IMR-90 (cell line): Measurements from ENCODE around the gene LOC101059915.

Experiments
- ATAC-seq: fragments of 200-7000 bp; cut with Tn5 transposase; 2 replicates; pipeline ENCODE4 v1.9.1; 2020; ENCODE audit warnings: low read depth, mild to moderate bottlenecking, moderate library complexity
- BruUV-seq: library from RNA; stranded (reverse); fragments of 400-500 nt; replicated peaks from 2 replicates; lab custom pipeline; 2021; lab: Mats Ljungman, UMichigan
- CTCF ChIA-PET: fragments of 300-600 bp; formaldehyde crosslinking; extraction: SDS; loops from one replicate; lab custom pipeline; 2021; ENCODE audit warnings: antibody characterized with exemption; lab: Yijun Ruan, JAX
- POLR2A ChIA-PET: fragments of 300-600 bp; sonication (Branson Sonifier 250); formaldehyde crosslinking; loops from one replicate; lab custom pipeline; 2022; ENCODE audit warnings: antibody characterized with exemption; ENCODE audit not compliant: unreplicated experiment; lab: Charles Lee
- DNase-seq: peaks from one replicate; pipeline ENCODE4 v3.0.0; 2013
- H2AFZ ChIP-seq: replicated peaks from 2 replicates; pipeline ENCODE3; 2013; ENCODE audit warnings: low read length, mild to moderate bottlenecking; ENCODE audit not compliant: poor library complexity
- H2AK5ac ChIP-seq: 2 replicates; pipeline ENCODE4 v1.6.1; 2013; ENCODE audit warnings: low read depth, low read length, inconsistent platforms
- H2AK9ac ChIP-seq: replicated peaks from 2 replicates; pipeline ENCODE3; 2013; ENCODE audit warnings: mild to moderate bottlenecking, low read depth, low read length, moderate library complexity; ENCODE audit not compliant: poor library complexity
- H2BK120ac ChIP-seq: 2 replicates; pipeline ENCODE4 v1.6.1; 2013; ENCODE audit warnings: low read depth, low read length, inconsistent platforms
- H2BK15ac ChIP-seq: 3 replicates; pipeline ENCODE4 v1.6.1; 2013; ENCODE audit warnings: low read depth, low read length, inconsistent platforms
- H2BK20ac ChIP-seq: 2 replicates; pipeline ENCODE4 v1.6.1; 2013; ENCODE audit warnings: low read depth, mild to moderate bottlenecking, inconsistent platforms, low read length, moderate library complexity
- H2BK5ac ChIP-seq: 2 replicates; pipeline ENCODE4 v1.6.1; 2013; ENCODE audit warnings: mild to moderate bottlenecking, low read depth, low read length, inconsistent platforms; ENCODE audit not compliant: poor library complexity, severe bottlenecking
- H3K14ac ChIP-seq: replicated peaks from 2 replicates; pipeline ENCODE4 v1.6.1; 2013; ENCODE audit warnings: low read depth, low read length, inconsistent platforms
- H3K18ac ChIP-seq: 2 replicates; pipeline ENCODE4 v1.6.1; 2013; ENCODE audit warnings: low read depth, low read length, control low read depth
- H3K23ac ChIP-seq: 2 replicates; pipeline ENCODE4 v1.6.1; 2013; ENCODE audit warnings: low read depth, low read length, inconsistent platforms
- H3K27ac ChIP-seq: 2 replicates; pipeline ENCODE4 v1.5.1; 2013; ENCODE audit warnings: mild to moderate bottlenecking, control low read depth, low read length; ENCODE audit not compliant: insufficient read depth
- H3K27me3 ChIP-seq: 2 replicates; pipeline ENCODE4 v1.6.1; 2013; ENCODE audit warnings: low read length; ENCODE audit not compliant: control insufficient read depth, insufficient read depth
- H3K36me3 ChIP-seq: 2 replicates; pipeline ENCODE4 v1.6.1; 2013; ENCODE audit warnings: low read length, mixed read lengths; ENCODE audit not compliant: control insufficient read depth, insufficient read depth
- H3K4ac ChIP-seq: 2 replicates; pipeline ENCODE4 v1.6.1; 2013; ENCODE audit warnings: low read depth, low read length, inconsistent platforms
- H3K4me1 ChIP-seq: 2 replicates; pipeline ENCODE4 v1.6.1; 2013; ENCODE audit warnings: low read length, mixed read lengths; ENCODE audit not compliant: control insufficient read depth, insufficient read depth
- H3K4me2 ChIP-seq: 2 replicates; pipeline ENCODE4 v1.6.1; 2013; ENCODE audit warnings: low read depth, mild to moderate bottlenecking, control low read depth, low read length, moderate library complexity
- H3K4me3 ChIP-seq: 2 replicates; pipeline ENCODE4 v1.5.1; 2013; ENCODE audit warnings: low read depth, mild to moderate bottlenecking, control low read depth, low read length, moderate library complexity; ENCODE audit not compliant: insufficient read depth
- H3K56ac ChIP-seq: 2 replicates; pipeline ENCODE4 v1.6.1; 2013; ENCODE audit warnings: low read length, inconsistent platforms; ENCODE audit not compliant: insufficient read depth; ENCODE audit errors: extremely low read depth
- H3K79me1 ChIP-seq, 2 experiments: 2 replicates each; pipeline ENCODE4 v1.6.1; 2013; ENCODE audit warnings: low read length in 2 of 2, inconsistent platforms in 1 of 2, low read depth in 1 of 2
- H3K9ac ChIP-seq: 2 replicates; pipeline ENCODE4 v1.6.1; 2013; ENCODE audit warnings: low read depth, low read length, control low read depth
- H3K9me1 ChIP-seq: 2 replicates; pipeline ENCODE4 v1.6.1; 2013; ENCODE audit warnings: low read length, inconsistent platforms; ENCODE audit not compliant: insufficient read depth
- H3K9me3 ChIP-seq: 2 replicates; pipeline ENCODE4 v1.6.1; 2013; ENCODE audit warnings: low read length; ENCODE audit not compliant: control insufficient read depth, insufficient read depth
- H4K20me1 ChIP-seq: 2 replicates; pipeline ENCODE4 v1.6.1; 2013; ENCODE audit warnings: low read length, inconsistent platforms; ENCODE audit not compliant: insufficient read depth
- H4K5ac ChIP-seq: 2 replicates; pipeline ENCODE4 v1.6.1; 2013; ENCODE audit warnings: mild to moderate bottlenecking, low read depth, low read length, control low read depth
- H4K8ac ChIP-seq, 2 experiments: 2 replicates each; pipeline ENCODE4 v1.6.1; 2013; ENCODE audit warnings: low read depth in 2 of 2, low read length in 2 of 2, control low read depth in 1 of 2, inconsistent platforms in 1 of 2
- H4K91ac ChIP-seq: 2 replicates; pipeline ENCODE4 v1.6.1; 2013; ENCODE audit warnings: low read depth, low read length, inconsistent platforms; ENCODE audit not compliant: insufficient read depth
- BHLHE40 ChIP-seq: fragments of 150-350 bp; IDR thresholded peaks from 2 replicates; pipeline ENCODE4 v1.6.1; 2016; ENCODE audit warnings: mild to moderate bottlenecking, low read depth, low read length
- CEBPB ChIP-seq: IDR thresholded peaks from 2 replicates; pipeline ENCODE4 v1.6.1; 2012; ENCODE audit warnings: low read depth, low read length, improper control_type of control experiment
- CHD1 ChIP-seq: IDR thresholded peaks from 2 replicates; pipeline ENCODE4 v1.6.1; 2012; ENCODE audit warnings: low read depth, low read length, improper control_type of control experiment
- ELK1 ChIP-seq: fragments of 150-350 bp; IDR thresholded peaks from 2 replicates; pipeline ENCODE4 v1.6.1; 2016; ENCODE audit warnings: low read depth, mild to moderate bottlenecking, low read length, moderate library complexity, borderline replicate concordance
- FOS ChIP-seq: fragments of 150-350 bp; IDR thresholded peaks from 2 replicates; pipeline ENCODE4 v1.6.1; 2016; ENCODE audit warnings: low read depth, low read length
- MAFK ChIP-seq: IDR thresholded peaks from 2 replicates; pipeline ENCODE4 v1.6.1; 2012; ENCODE audit warnings: low read depth, low read length, improper control_type of control experiment
- MAZ ChIP-seq: IDR thresholded peaks from 2 replicates; pipeline ENCODE4 v1.6.1; 2012; ENCODE audit warnings: low read depth, mild to moderate bottlenecking, low read length, improper control_type of control experiment, moderate library complexity, borderline replicate concordance
- MXI1 ChIP-seq: IDR thresholded peaks from 2 replicates; pipeline ENCODE4 v1.6.1; 2012; ENCODE audit warnings: low read depth, mild to moderate bottlenecking, low read length, moderate library complexity, borderline replicate concordance
- NFE2L2 ChIP-seq: fragments of 150-350 bp; IDR thresholded peaks from 2 replicates; pipeline ENCODE4 v1.6.1; 2016; ENCODE audit warnings: low read depth, mild to moderate bottlenecking, low read length
- POLR2A ChIP-seq: IDR thresholded peaks from 2 replicates; pipeline ENCODE4 v1.6.1; 2012; ENCODE audit warnings: mild to moderate bottlenecking, low read depth, low read length
- RAD21 ChIP-seq: IDR thresholded peaks from 2 replicates; pipeline ENCODE4 v1.6.1; 2012; ENCODE audit warnings: low read length, improper control_type of control experiment
- RCOR1 ChIP-seq: IDR thresholded peaks from 2 replicates; pipeline ENCODE4 v1.6.1; 2012; ENCODE audit warnings: mild to moderate bottlenecking, low read length, improper control_type of control experiment; ENCODE audit not compliant: insufficient replicate concordance
- RFX5 ChIP-seq: IDR thresholded peaks from 2 replicates; pipeline ENCODE4 v1.8.0; 2012; ENCODE audit warnings: low read depth, mild to moderate bottlenecking, low read length, moderate library complexity
- SMC3 ChIP-seq: fragments of 150-350 bp; IDR thresholded peaks from 2 replicates; pipeline ENCODE4 v1.6.1; 2016; ENCODE audit warnings: low read depth, mild to moderate bottlenecking, antibody characterized with exemption, low read length, moderate library complexity
- WGBS, 2 experiments: methylation state at CpG; one replicate each; pipeline versions ENCODE4 v1.1.5 to v1.1.7; 2013; ENCODE audit warnings: missing lambda C conversion rate in 2 of 2; ENCODE audit not compliant: insufficient read length in 1 of 2; ENCODE audit errors: extremely low coverage in 2 of 2; 5-methylcytosine and 5-hydroxymethylcytosine counted together
- dilution Hi-C: fragments of 300-500 bp; cut with HindIII; formaldehyde crosslinking; loops from one replicate; pipeline ENCODE4 v1.14.3; 2018; ENCODE audit warnings: low sequenced_read_pairs; ENCODE audit not compliant: unreplicated experiment
- in situ Hi-C: fragments of 300-500 bp; cut with MboI; formaldehyde crosslinking; loops from 3 replicates; pipeline ENCODE4 v1.14.3; 2019; ENCODE audit warnings: low sequenced_read_pairs, inconsistent platforms, mixed read lengths
- intact Hi-C: fragments of 100-400 bp; cut with micrococcal nuclease; formaldehyde crosslinking; loops from 2 replicates; pipeline ENCODE4 v1.10.0; 2022
- TF ChIP-seq, protein P1 (sequence below): fragments of 150-350 bp; IDR thresholded peaks from 2 replicates; pipeline ENCODE4 v1.6.1; 2017; ENCODE audit warnings: mild to moderate bottlenecking, antibody characterized with exemption, low read length, low read depth
- TF ChIP-seq, protein P2 (sequence below): conservative IDR thresholded peaks from 2 replicates; pipeline ENCODE4 v1.5.1; 2012; ENCODE audit warnings: mild to moderate bottlenecking, low read depth, low read length, improper control_type of control experiment

Gene LOC101059915

DNA sequence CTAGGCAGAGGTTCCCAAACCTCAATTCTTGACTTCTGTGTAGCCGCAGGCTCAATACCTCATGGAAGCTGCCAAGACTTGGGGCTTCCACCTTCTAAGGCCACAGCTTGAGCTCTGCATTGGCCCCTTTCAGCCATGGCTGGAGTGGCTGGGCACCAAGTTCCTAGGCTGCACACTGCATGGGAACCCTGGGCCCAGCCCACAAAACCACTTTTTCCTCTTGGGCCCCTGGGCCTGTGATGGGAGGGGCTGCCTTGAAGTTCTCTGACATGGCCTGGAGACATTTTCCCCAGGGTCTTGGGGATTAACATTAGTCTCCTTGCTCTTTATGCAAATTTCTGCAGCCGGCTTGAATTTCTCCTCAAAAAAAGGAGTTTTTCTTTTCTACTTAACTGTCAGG is 14.0 kb upstream of the LOC101059915 start:
- no TSS peak for BruUV-seq
- no peak for DNase-seq
- H3K23ac ChIP-seq: no peak overlapping the region
- no peak overlapping the region for H3K4me2 ChIP-seq
- H3K36me3 ChIP-seq: no peaks in the 10 kb centered on the region
- H3K14ac ChIP-seq: no peak overlapping the region
- in situ Hi-C loops: loop anchor here (25.0 kb wide), 1 partner anchor 209 kb away; no protein-coding TSS in a partner anchor
- H3K9me1 ChIP-seq: no peaks in the 10 kb centered on the region
- H4K8ac ChIP-seq: no peak overlapping the region
- no peak overlapping the region for H3K27ac ChIP-seq
- ATAC-seq: no peak
- H3K27me3 ChIP-seq: peaks cover 5% of the 10 kb centered on the region
- no peak overlapping the region for H3K9ac ChIP-seq
- H3K4me3 ChIP-seq: no peak overlapping the region
- no peak overlapping the region for H3K18ac ChIP-seq
- no peak overlapping the region for H4K5ac ChIP-seq
- no peak overlapping the region for H2BK5ac ChIP-seq
- no peak overlapping the region for H2BK120ac ChIP-seq
- H3K4me1 ChIP-seq: no peaks in the 10 kb centered on the region
- WGBS, 2 experiments: 100% methylated on average over 1 of the region's 2 CpGs; no CpG with 5 or more reads in 1 of the 2 experiments
- no peaks in the 10 kb centered on the region for H3K79me1 ChIP-seq
- CTCF ChIA-PET: no interaction called here
- intact Hi-C loops: loop anchor here (5.0 kb wide), 1 partner anchor 121 kb away; the partner anchor contains the start of gene OGT
- dilution Hi-C loops: no loop called here
- H4K91ac ChIP-seq: no peak overlapping the region
- H2BK20ac ChIP-seq: no peak overlapping the region
- no peak overlapping the region for H3K4ac ChIP-seq
- POLR2A ChIA-PET: no interaction called here
- H3K56ac ChIP-seq: no peak overlapping the region
- H2AK5ac ChIP-seq: no peak overlapping the region
- no peak overlapping the region for H2AFZ ChIP-seq
- no peak overlapping the region for H2AK9ac ChIP-seq
- no peak overlapping the region for H2BK15ac ChIP-seq
- H3K9me3 ChIP-seq: no peaks in the 10 kb centered on the region
- no peaks in the 10 kb centered on the region for H4K20me1 ChIP-seq
- no peak for TF ChIP-seq FOS
- no peak for TF ChIP-seq CEBPB
- TF ChIP-seq POLR2A: no peak
- no peak for TF ChIP-seq ELK1
- TF ChIP-seq, protein P1, sequence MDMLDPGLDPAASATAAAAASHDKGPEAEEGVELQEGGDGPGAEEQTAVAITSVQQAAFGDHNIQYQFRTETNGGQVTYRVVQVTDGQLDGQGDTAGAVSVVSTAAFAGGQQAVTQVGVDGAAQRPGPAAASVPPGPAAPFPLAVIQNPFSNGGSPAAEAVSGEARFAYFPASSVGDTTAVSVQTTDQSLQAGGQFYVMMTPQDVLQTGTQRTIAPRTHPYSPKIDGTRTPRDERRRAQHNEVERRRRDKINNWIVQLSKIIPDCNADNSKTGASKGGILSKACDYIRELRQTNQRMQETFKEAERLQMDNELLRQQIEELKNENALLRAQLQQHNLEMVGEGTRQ: no peak
- TF ChIP-seq MAZ: no peak
- no peak for TF ChIP-seq BHLHE40
- no peak for TF ChIP-seq MAFK
- TF ChIP-seq, protein P2, sequence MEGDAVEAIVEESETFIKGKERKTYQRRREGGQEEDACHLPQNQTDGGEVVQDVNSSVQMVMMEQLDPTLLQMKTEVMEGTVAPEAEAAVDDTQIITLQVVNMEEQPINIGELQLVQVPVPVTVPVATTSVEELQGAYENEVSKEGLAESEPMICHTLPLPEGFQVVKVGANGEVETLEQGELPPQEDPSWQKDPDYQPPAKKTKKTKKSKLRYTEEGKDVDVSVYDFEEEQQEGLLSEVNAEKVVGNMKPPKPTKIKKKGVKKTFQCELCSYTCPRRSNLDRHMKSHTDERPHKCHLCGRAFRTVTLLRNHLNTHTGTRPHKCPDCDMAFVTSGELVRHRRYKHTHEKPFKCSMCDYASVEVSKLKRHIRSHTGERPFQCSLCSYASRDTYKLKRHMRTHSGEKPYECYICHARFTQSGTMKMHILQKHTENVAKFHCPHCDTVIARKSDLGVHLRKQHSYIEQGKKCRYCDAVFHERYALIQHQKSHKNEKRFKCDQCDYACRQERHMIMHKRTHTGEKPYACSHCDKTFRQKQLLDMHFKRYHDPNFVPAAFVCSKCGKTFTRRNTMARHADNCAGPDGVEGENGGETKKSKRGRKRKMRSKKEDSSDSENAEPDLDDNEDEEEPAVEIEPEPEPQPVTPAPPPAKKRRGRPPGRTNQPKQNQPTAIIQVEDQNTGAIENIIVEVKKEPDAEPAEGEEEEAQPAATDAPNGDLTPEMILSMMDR: no peak
- TF ChIP-seq RCOR1: no peak
- TF ChIP-seq SMC3: no peak
- no peak for TF ChIP-seq RAD21
- TF ChIP-seq RFX5: no peak
- TF ChIP-seq CHD1: no peak
- no peak for TF ChIP-seq NFE2L2
- no peak for TF ChIP-seq MXI1
